ENCODE data around the gene TVP23A. TPM values are rescaled to one million over a fixed set of nuclear protein-coding genes. Genes with fewer than 3 reads are reported as not detected.
A peak's percentile ranks its signal among the peaks of the same experiment; 100 is the strongest.
"Not testable (repeated sequence)": the region's sequence is repeated elsewhere in the genome, so short reads cannot be mapped to it uniquely, and the experiment has no call there.

The TVP23A gene
- total RNA-seq, 2 experiments from 2014 or later, result not detected

GRCh38 chr16:10831894-10832886 is 13.6 kb upstream of the TVP23A start:
- H3K4me3 Mint-ChIP-seq, result no peak overlapping the region
- ChIA-PET POLR2A (no interaction called here), CTCF (interaction anchor here (1.0 kb wide), 1 partner anchor 11 kb away, joined by 3 read pairs; no protein-coding TSS in a partner anchor)
- peaks cover 4% of the 10 kb centered on the region for H3K4me1 Mint-ChIP-seq (ENCODE audit: low read depth)
- H3K36me3 Mint-ChIP-seq, result no peaks in the 10 kb centered on the region
- H3K27ac Mint-ChIP-seq, result no peak overlapping the region
- intact Hi-C loops (cut with micrococcal nuclease), result no loop called here
- H3K9me3 Mint-ChIP-seq, result peaks cover 6% of the 10 kb centered on the region
- H3K27me3 Mint-ChIP-seq, result peaks cover 15% of the 10 kb centered on the region
- DNase-seq, result no peak

GRCh38 chr16:10830240-10830639 is 11.6 kb upstream of the TVP23A start:
- POLR2A ChIA-PET, result not testable (repeated sequence)

GRCh38 chr16:10829390-10830098 is 10.9 kb upstream of the TVP23A start:
- H3K27ac Mint-ChIP-seq; POLR2A ChIA-PET; DNase-seq; H3K4me1 Mint-ChIP-seq (ENCODE audit: low read depth); H3K36me3 Mint-ChIP-seq; intact Hi-C loops (cut with micrococcal nuclease); H3K4me3 Mint-ChIP-seq; H3K27me3 Mint-ChIP-seq; H3K9me3 Mint-ChIP-seq; CTCF ChIA-PET: not testable (repeated sequence)

More at GRCh38 chr16:10830240-10830639, 11.6 kb upstream of the TVP23A start:
- H3K9me3 Mint-ChIP-seq; H3K36me3 Mint-ChIP-seq; DNase-seq; intact Hi-C loops (cut with micrococcal nuclease); H3K27ac Mint-ChIP-seq; H3K4me1 Mint-ChIP-seq (ENCODE audit: low read depth); CTCF ChIA-PET; H3K4me3 Mint-ChIP-seq: not testable (repeated sequence)
- H3K27me3 Mint-ChIP-seq, result peaks cover 11% of the 10 kb centered on the region

- H3K27ac Mint-ChIP-seq, result no peak overlapping the region
- DNase-seq, result no peak
- CTCF ChIA-PET, result no interaction called here
Observed at GRCh38 chr16:10828851-10829366, 10.3 kb upstream of the TVP23A start.

GRCh38 chr16:10827691-10828341 is 9.2 kb upstream of the TVP23A start:
- no peaks in the 10 kb centered on the region for H3K36me3 Mint-ChIP-seq
- POLR2A ChIA-PET, result no interaction called here

More at GRCh38 chr16:10828851-10829366, 10.3 kb upstream of the TVP23A start:
- POLR2A ChIA-PET, result no interaction called here
- peaks cover under 1% of the 10 kb centered on the region for H3K27me3 Mint-ChIP-seq
- intact Hi-C loops (cut with micrococcal nuclease), result no loop called here
- H3K9me3 Mint-ChIP-seq, result no peaks in the 10 kb centered on the region
- no peaks in the 10 kb centered on the region for H3K4me1 Mint-ChIP-seq (ENCODE audit: low read depth)
- H3K36me3 Mint-ChIP-seq, result no peaks in the 10 kb centered on the region
- no peak overlapping the region for H3K4me3 Mint-ChIP-seq

GRCh38 chr16:10824111-10824893 is 5.7 kb upstream of the TVP23A start:
- DNase-seq, result no peak
- H3K36me3 Mint-ChIP-seq, result no peaks in the 10 kb centered on the region
- H3K4me1 Mint-ChIP-seq (ENCODE audit: low read depth), result no peaks in the 10 kb centered on the region
- intact Hi-C loops (cut with micrococcal nuclease), result no loop called here
- H3K27ac Mint-ChIP-seq, result no peak overlapping the region
- CTCF ChIA-PET, result interaction anchor here (1.0 kb wide), 1 partner anchor 121 kb away, joined by 3 read pairs; no protein-coding TSS in a partner anchor
- POLR2A ChIA-PET, result no interaction called here
- no peaks in the 10 kb centered on the region for H3K27me3 Mint-ChIP-seq
- no peak overlapping the region for H3K4me3 Mint-ChIP-seq
- no peaks in the 10 kb centered on the region for H3K9me3 Mint-ChIP-seq

More at GRCh38 chr16:10827691-10828341, 9.2 kb upstream of the TVP23A start:
- no peaks in the 10 kb centered on the region for H3K27me3 Mint-ChIP-seq
- H3K4me3 Mint-ChIP-seq, result no peak overlapping the region
- no peaks in the 10 kb centered on the region for H3K4me1 Mint-ChIP-seq (ENCODE audit: low read depth)
- CTCF ChIA-PET, result no interaction called here
- H3K9me3 Mint-ChIP-seq, result no peaks in the 10 kb centered on the region
- no peak for DNase-seq
- intact Hi-C loops (cut with micrococcal nuclease), result no loop called here
- no peak overlapping the region for H3K27ac Mint-ChIP-seq

GRCh38 chr16:10822702-10823101 is 4.1 kb upstream of the TVP23A start:
- Mint-ChIP-seq H3K9me3 (no peaks in the 10 kb centered on the region), H3K4me1 (ENCODE audit: low read depth) (no peaks in the 10 kb centered on the region), H3K36me3 (no peaks in the 10 kb centered on the region), H3K27ac (no peak overlapping the region), H3K4me3 (no peak overlapping the region), H3K27me3 (peaks cover 3% of the 10 kb centered on the region)
- ChIA-PET CTCF (no interaction called here), POLR2A (no interaction called here)
- DNase-seq, result no peak
- intact Hi-C loops (cut with micrococcal nuclease), result no loop called here

- H3K27me3 Mint-ChIP-seq, result peaks cover 5% of the 10 kb centered on the region
- CTCF ChIA-PET, result interaction anchor here (0.8 to 1.3 kb wide), 3 partner anchors 11 to 98 kb away, joined by 3 to 5 read pairs (median 3); partner anchors contain the start of gene NUBP1
- DNase-seq, result no peak
- H3K36me3 Mint-ChIP-seq, result no peaks in the 10 kb centered on the region
- H3K9me3 Mint-ChIP-seq, result no peaks in the 10 kb centered on the region
- intact Hi-C loops (cut with micrococcal nuclease), result no loop called here
- no peaks in the 10 kb centered on the region for H3K4me1 Mint-ChIP-seq (ENCODE audit: low read depth)
- H3K4me3 Mint-ChIP-seq, result no peak overlapping the region
- POLR2A ChIA-PET, result no interaction called here
- no peak overlapping the region for H3K27ac Mint-ChIP-seq
Observed at GRCh38 chr16:10820546-10820945, 2.0 kb upstream of the TVP23A start.

GRCh38 chr16:10817514-10817913 is 1.1 kb downstream of the TVP23A start:
- Mint-ChIP-seq H3K27ac (no peak overlapping the region), H3K9me3 (no peaks in the 10 kb centered on the region), H3K36me3 (no peaks in the 10 kb centered on the region), H3K27me3 (peaks cover 8% of the 10 kb centered on the region), H3K4me3 (no peak overlapping the region), H3K4me1 (ENCODE audit: low read depth) (peaks cover 9% of the 10 kb centered on the region)
- CTCF ChIA-PET, result no interaction called here
- intact Hi-C loops (cut with micrococcal nuclease), result no loop called here
- no peak for DNase-seq
- POLR2A ChIA-PET, result no interaction called here

GRCh38 chr16:10813099-10813455 is 5.5 kb downstream of the TVP23A start:
- ChIA-PET CTCF (no interaction called here), POLR2A (interaction anchor here (0.6 kb wide), 1 partner anchor 54 kb away, joined by 3 read pairs; no protein-coding TSS in a partner anchor)

GRCh38 chr16:10812312-10813098 is 6.1 kb downstream of the TVP23A start:
- Mint-ChIP-seq H3K27me3 (peaks cover 7% of the 10 kb centered on the region), H3K36me3 (no peaks in the 10 kb centered on the region), H3K9me3 (no peaks in the 10 kb centered on the region), H3K4me1 (ENCODE audit: low read depth) (peaks cover 16% of the 10 kb centered on the region), H3K4me3 (no peak overlapping the region), H3K27ac (peak overlapping the region; percentile 43)
- peak; percentile 16 for DNase-seq
- intact Hi-C loops (cut with micrococcal nuclease), result loop anchor here (1.0 to 5.0 kb wide), 3 partner anchors 58 to 105 kb away; no protein-coding TSS in a partner anchor
- POLR2A ChIA-PET, result interaction anchor here (0.6 kb wide), 1 partner anchor 55 kb away, joined by 3 read pairs; no protein-coding TSS in a partner anchor
- CTCF ChIA-PET, result no interaction called here

More at GRCh38 chr16:10813099-10813455, 5.5 kb downstream of the TVP23A start:
- DNase-seq, result no peak
- Mint-ChIP-seq H3K4me3 (no peak overlapping the region), H3K9me3 (no peaks in the 10 kb centered on the region), H3K27me3 (peaks cover 8% of the 10 kb centered on the region), H3K27ac (no peak overlapping the region), H3K4me1 (ENCODE audit: low read depth) (peaks cover 16% of the 10 kb centered on the region), H3K36me3 (no peaks in the 10 kb centered on the region)
- intact Hi-C loops (cut with micrococcal nuclease), result loop anchor here (2.0 to 5.0 kb wide), 2 partner anchors 58 to 104 kb away; no protein-coding TSS in a partner anchor
